IMR-90 (cell line): ENCODE results near the gene MAML2. TPM values are rescaled to one million over a fixed set of nuclear protein-coding genes. Genes with fewer than 3 reads are reported as not detected.

Experiments
- ATAC-seq: fragments of 200-7000 bp; cut with Tn5 transposase; 2 replicates; pipeline ENCODE4 v1.9.1; 2020; ENCODE audit warnings: low read depth, mild to moderate bottlenecking, moderate library complexity
- BruUV-seq: library from RNA; stranded (reverse); fragments of 400-500 nt; replicated peaks from 2 replicates; lab custom pipeline; 2021; lab: Mats Ljungman, UMichigan
- CTCF ChIA-PET: fragments of 300-600 bp; formaldehyde crosslinking; extraction: SDS; loops from one replicate; lab custom pipeline; 2021; ENCODE audit warnings: antibody characterized with exemption; lab: Yijun Ruan, JAX
- POLR2A ChIA-PET: fragments of 300-600 bp; sonication (Branson Sonifier 250); formaldehyde crosslinking; loops from one replicate; lab custom pipeline; 2022; ENCODE audit warnings: antibody characterized with exemption; ENCODE audit not compliant: unreplicated experiment; lab: Charles Lee
- DNase-seq: peaks from one replicate; pipeline ENCODE4 v3.0.0; 2013
- H2AFZ ChIP-seq: replicated peaks from 2 replicates; pipeline ENCODE3; 2013; ENCODE audit warnings: low read length, mild to moderate bottlenecking; ENCODE audit not compliant: poor library complexity
- H2AK5ac ChIP-seq: 2 replicates; pipeline ENCODE4 v1.6.1; 2013; ENCODE audit warnings: low read depth, low read length, inconsistent platforms
- H2AK9ac ChIP-seq: replicated peaks from 2 replicates; pipeline ENCODE3; 2013; ENCODE audit warnings: mild to moderate bottlenecking, low read depth, low read length, moderate library complexity; ENCODE audit not compliant: poor library complexity
- H2BK120ac ChIP-seq: 2 replicates; pipeline ENCODE4 v1.6.1; 2013; ENCODE audit warnings: low read depth, low read length, inconsistent platforms
- H2BK15ac ChIP-seq: 3 replicates; pipeline ENCODE4 v1.6.1; 2013; ENCODE audit warnings: low read depth, low read length, inconsistent platforms
- H2BK20ac ChIP-seq: 2 replicates; pipeline ENCODE4 v1.6.1; 2013; ENCODE audit warnings: low read depth, mild to moderate bottlenecking, inconsistent platforms, low read length, moderate library complexity
- H2BK5ac ChIP-seq: 2 replicates; pipeline ENCODE4 v1.6.1; 2013; ENCODE audit warnings: mild to moderate bottlenecking, low read depth, low read length, inconsistent platforms; ENCODE audit not compliant: poor library complexity, severe bottlenecking
- H3K14ac ChIP-seq: replicated peaks from 2 replicates; pipeline ENCODE4 v1.6.1; 2013; ENCODE audit warnings: low read depth, low read length, inconsistent platforms
- H3K18ac ChIP-seq: 2 replicates; pipeline ENCODE4 v1.6.1; 2013; ENCODE audit warnings: low read depth, low read length, control low read depth
- H3K23ac ChIP-seq: 2 replicates; pipeline ENCODE4 v1.6.1; 2013; ENCODE audit warnings: low read depth, low read length, inconsistent platforms
- H3K27ac ChIP-seq: 2 replicates; pipeline ENCODE4 v1.5.1; 2013; ENCODE audit warnings: mild to moderate bottlenecking, control low read depth, low read length; ENCODE audit not compliant: insufficient read depth
- H3K27me3 ChIP-seq: 2 replicates; pipeline ENCODE4 v1.6.1; 2013; ENCODE audit warnings: low read length; ENCODE audit not compliant: control insufficient read depth, insufficient read depth
- H3K36me3 ChIP-seq: 2 replicates; pipeline ENCODE4 v1.6.1; 2013; ENCODE audit warnings: low read length, mixed read lengths; ENCODE audit not compliant: control insufficient read depth, insufficient read depth
- H3K4ac ChIP-seq: 2 replicates; pipeline ENCODE4 v1.6.1; 2013; ENCODE audit warnings: low read depth, low read length, inconsistent platforms
- H3K4me1 ChIP-seq: 2 replicates; pipeline ENCODE4 v1.6.1; 2013; ENCODE audit warnings: low read length, mixed read lengths; ENCODE audit not compliant: control insufficient read depth, insufficient read depth
- H3K4me2 ChIP-seq: 2 replicates; pipeline ENCODE4 v1.6.1; 2013; ENCODE audit warnings: low read depth, mild to moderate bottlenecking, control low read depth, low read length, moderate library complexity
- H3K4me3 ChIP-seq: 2 replicates; pipeline ENCODE4 v1.5.1; 2013; ENCODE audit warnings: low read depth, mild to moderate bottlenecking, control low read depth, low read length, moderate library complexity; ENCODE audit not compliant: insufficient read depth
- H3K56ac ChIP-seq: 2 replicates; pipeline ENCODE4 v1.6.1; 2013; ENCODE audit warnings: low read length, inconsistent platforms; ENCODE audit not compliant: insufficient read depth; ENCODE audit errors: extremely low read depth
- H3K79me1 ChIP-seq, 2 experiments: 2 replicates each; pipeline ENCODE4 v1.6.1; 2013; ENCODE audit warnings: low read length in 2 of 2, inconsistent platforms in 1 of 2, low read depth in 1 of 2
- H3K9ac ChIP-seq: 2 replicates; pipeline ENCODE4 v1.6.1; 2013; ENCODE audit warnings: low read depth, low read length, control low read depth
- H3K9me1 ChIP-seq: 2 replicates; pipeline ENCODE4 v1.6.1; 2013; ENCODE audit warnings: low read length, inconsistent platforms; ENCODE audit not compliant: insufficient read depth
- H3K9me3 ChIP-seq: 2 replicates; pipeline ENCODE4 v1.6.1; 2013; ENCODE audit warnings: low read length; ENCODE audit not compliant: control insufficient read depth, insufficient read depth
- H4K20me1 ChIP-seq: 2 replicates; pipeline ENCODE4 v1.6.1; 2013; ENCODE audit warnings: low read length, inconsistent platforms; ENCODE audit not compliant: insufficient read depth
- H4K5ac ChIP-seq: 2 replicates; pipeline ENCODE4 v1.6.1; 2013; ENCODE audit warnings: mild to moderate bottlenecking, low read depth, low read length, control low read depth
- H4K8ac ChIP-seq, 2 experiments: 2 replicates each; pipeline ENCODE4 v1.6.1; 2013; ENCODE audit warnings: low read depth in 2 of 2, low read length in 2 of 2, control low read depth in 1 of 2, inconsistent platforms in 1 of 2
- H4K91ac ChIP-seq: 2 replicates; pipeline ENCODE4 v1.6.1; 2013; ENCODE audit warnings: low read depth, low read length, inconsistent platforms; ENCODE audit not compliant: insufficient read depth
- BHLHE40 ChIP-seq: fragments of 150-350 bp; IDR thresholded peaks from 2 replicates; pipeline ENCODE4 v1.6.1; 2016; ENCODE audit warnings: mild to moderate bottlenecking, low read depth, low read length
- CEBPB ChIP-seq: IDR thresholded peaks from 2 replicates; pipeline ENCODE4 v1.6.1; 2012; ENCODE audit warnings: low read depth, low read length, improper control_type of control experiment
- MAZ ChIP-seq: IDR thresholded peaks from 2 replicates; pipeline ENCODE4 v1.6.1; 2012; ENCODE audit warnings: low read depth, mild to moderate bottlenecking, low read length, improper control_type of control experiment, moderate library complexity, borderline replicate concordance
- MXI1 ChIP-seq: IDR thresholded peaks from 2 replicates; pipeline ENCODE4 v1.6.1; 2012; ENCODE audit warnings: low read depth, mild to moderate bottlenecking, low read length, moderate library complexity, borderline replicate concordance
- POLR2A ChIP-seq: IDR thresholded peaks from 2 replicates; pipeline ENCODE4 v1.6.1; 2012; ENCODE audit warnings: mild to moderate bottlenecking, low read depth, low read length
- WGBS, 2 experiments: methylation state at CpG; one replicate each; pipeline versions ENCODE4 v1.1.5 to v1.1.7; 2013; ENCODE audit warnings: missing lambda C conversion rate in 2 of 2; ENCODE audit not compliant: insufficient read length in 1 of 2; ENCODE audit errors: extremely low coverage in 2 of 2; 5-methylcytosine and 5-hydroxymethylcytosine counted together
- dilution Hi-C: fragments of 300-500 bp; cut with HindIII; formaldehyde crosslinking; loops from one replicate; pipeline ENCODE4 v1.14.3; 2018; ENCODE audit warnings: low sequenced_read_pairs; ENCODE audit not compliant: unreplicated experiment
- in situ Hi-C: fragments of 300-500 bp; cut with MboI; formaldehyde crosslinking; loops from 3 replicates; pipeline ENCODE4 v1.14.3; 2019; ENCODE audit warnings: low sequenced_read_pairs, inconsistent platforms, mixed read lengths
- intact Hi-C: fragments of 100-400 bp; cut with micrococcal nuclease; formaldehyde crosslinking; loops from 2 replicates; pipeline ENCODE4 v1.10.0; 2022
- polyA plus RNA-seq, 3 experiments: library from polyadenylated mRNA; depleted of rRNA; stranded (reverse); fragments of >200 nt; gene quantifications; 2 replicates each; pipeline ENCODE4 v1.2.3, GENCODE V29; 2012; ENCODE audit warnings: low replicate concordance in 1 of 3
- total RNA-seq: library from RNA; depleted of rRNA; stranded (reverse); fragments of >200 nt; gene quantifications from 2 replicates; pipeline ENCODE4 v1.2.3, GENCODE V29; 2012
- TF ChIP-seq, protein P1 (sequence below): conservative IDR thresholded peaks from 2 replicates; pipeline ENCODE4 v1.5.1; 2012; ENCODE audit warnings: mild to moderate bottlenecking, low read depth, low read length, improper control_type of control experiment

The MAML2 gene
- total and polyA plus RNA-seq, 2 of the 4 experiments (the other 2 are of a cell fraction): 15.0 to 19.5 TPM

DNA sequence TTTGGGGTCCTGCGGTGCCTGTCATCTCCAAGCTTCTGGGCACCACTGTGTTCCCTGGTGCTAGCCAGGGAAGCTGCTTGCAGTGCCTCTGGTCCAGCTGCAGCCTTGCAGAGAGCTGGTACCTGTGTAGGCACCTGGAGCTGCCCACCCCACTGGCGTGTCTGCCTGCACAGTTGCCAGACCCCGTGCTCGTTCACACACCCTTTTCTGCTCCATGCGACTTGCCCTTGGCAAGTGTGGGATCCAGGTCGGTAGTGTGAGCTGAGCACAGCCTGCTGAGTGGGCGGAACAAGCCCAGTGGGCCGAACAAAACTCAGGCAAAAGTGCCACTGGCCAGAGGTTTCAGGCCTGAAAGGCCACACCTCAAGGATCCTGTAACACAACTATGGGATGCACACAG lies 272.5 kb downstream of the MAML2 start:
- Histone ChIP-seq H4K8ac (no peak overlapping the region), H2BK120ac (no peak overlapping the region), H2BK15ac (no peak overlapping the region), H2AK9ac (no peak overlapping the region), H3K14ac (no peak overlapping the region), H3K9me1 (peaks cover 12% of the 10 kb centered on the region; the same call in 1 of the 2 replicates), H3K9ac (no peak overlapping the region), H3K79me1 (peaks cover 22 to 39% of the 10 kb centered on the region in 2 experiments), H3K9me3 (no peaks in the 10 kb centered on the region), H3K4me3 (no peak overlapping the region), H3K23ac (no peak overlapping the region), H2AFZ (no peak overlapping the region), H2BK20ac (no peak overlapping the region), H3K18ac (no peak overlapping the region), H3K4me2 (no peak overlapping the region), H3K56ac (no peak overlapping the region), H4K20me1 (peaks cover 3% of the 10 kb centered on the region), H3K27me3 (no peaks in the 10 kb centered on the region), H3K4ac (no peak overlapping the region), H3K36me3 (peaks cover 6% of the 10 kb centered on the region), H3K27ac (no peak overlapping the region), H4K91ac (no peak overlapping the region), H2AK5ac (no peak overlapping the region), H2BK5ac (no peak overlapping the region), H4K5ac (no peak overlapping the region), H3K4me1 (peaks cover 2% of the 10 kb centered on the region; the same call in 1 of the 2 replicates)
- no peak for ATAC-seq
- WGBS, 2 experiments: 96% methylated on average over 4 of the region's 8 CpGs; no CpG with 5 or more reads in 1 of the 2 experiments
- in situ Hi-C loops (no loop called here), dilution Hi-C loops (no loop called here), intact Hi-C loops (no loop called here)
- POLR2A ChIA-PET: no interaction called here
- no peak for DNase-seq
- no TSS peak for BruUV-seq
- CTCF ChIA-PET: interaction anchor here (0.9 kb wide), 1 partner anchor 273 kb away, joined by 4 read pairs; the partner anchor contains the start of gene MAML2
- TF ChIP-seq POLR2A (no peak), MAZ (no peak), MXI1 (no peak), BHLHE40 (no peak), CEBPB (no peak)
- TF ChIP-seq, protein P1, sequence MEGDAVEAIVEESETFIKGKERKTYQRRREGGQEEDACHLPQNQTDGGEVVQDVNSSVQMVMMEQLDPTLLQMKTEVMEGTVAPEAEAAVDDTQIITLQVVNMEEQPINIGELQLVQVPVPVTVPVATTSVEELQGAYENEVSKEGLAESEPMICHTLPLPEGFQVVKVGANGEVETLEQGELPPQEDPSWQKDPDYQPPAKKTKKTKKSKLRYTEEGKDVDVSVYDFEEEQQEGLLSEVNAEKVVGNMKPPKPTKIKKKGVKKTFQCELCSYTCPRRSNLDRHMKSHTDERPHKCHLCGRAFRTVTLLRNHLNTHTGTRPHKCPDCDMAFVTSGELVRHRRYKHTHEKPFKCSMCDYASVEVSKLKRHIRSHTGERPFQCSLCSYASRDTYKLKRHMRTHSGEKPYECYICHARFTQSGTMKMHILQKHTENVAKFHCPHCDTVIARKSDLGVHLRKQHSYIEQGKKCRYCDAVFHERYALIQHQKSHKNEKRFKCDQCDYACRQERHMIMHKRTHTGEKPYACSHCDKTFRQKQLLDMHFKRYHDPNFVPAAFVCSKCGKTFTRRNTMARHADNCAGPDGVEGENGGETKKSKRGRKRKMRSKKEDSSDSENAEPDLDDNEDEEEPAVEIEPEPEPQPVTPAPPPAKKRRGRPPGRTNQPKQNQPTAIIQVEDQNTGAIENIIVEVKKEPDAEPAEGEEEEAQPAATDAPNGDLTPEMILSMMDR: no peak
